WTC11 (cell line): Measurements from ENCODE around the gene DNMT3A.

Source experiments
- CREB1 ChIP-seq: sonication (generic); formaldehyde crosslinking; IDR thresholded peaks from 2 replicates; pipeline ENCODE4 v1.8.0; 2023; ENCODE audit warnings: mild to moderate bottlenecking, missing genetic modification reagents
- ETV6 ChIP-seq: sonication (generic); formaldehyde crosslinking; IDR thresholded peaks from 2 replicates; pipeline ENCODE4 v1.8.1; 2022; ENCODE audit warnings: mild to moderate bottlenecking, missing genetic modification reagents
- GRHL2 ChIP-seq: fragments of 250-450 bp; sonication (Bioruptor Pico); IDR thresholded peaks from 2 replicates; pipeline ENCODE4 v1.8.0; 2022; ENCODE audit warnings: mild to moderate bottlenecking, moderate library complexity; ENCODE audit not compliant: insufficient replicate concordance, severe bottlenecking
- KAT7 ChIP-seq: sonication (generic); formaldehyde crosslinking; IDR thresholded peaks from 2 replicates; pipeline ENCODE4 v1.8.1; 2023; ENCODE audit warnings: missing genetic modification reagents, mild to moderate bottlenecking, borderline replicate concordance
- NR1H2 ChIP-seq: sonication (generic); formaldehyde crosslinking; IDR thresholded peaks from 2 replicates; pipeline ENCODE4 v1.9.0; 2021; ENCODE audit warnings: mild to moderate bottlenecking, moderate library complexity, missing genetic modification reagents
- NR2C2 ChIP-seq: sonication (generic); formaldehyde crosslinking; IDR thresholded peaks from 2 replicates; pipeline ENCODE4 v1.8.0; 2022; ENCODE audit warnings: mild to moderate bottlenecking, missing genetic modification reagents
- SP1 ChIP-seq: sonication (generic); formaldehyde crosslinking; conservative IDR thresholded peaks from 2 replicates; pipeline ENCODE4 v1.8.1; 2022; ENCODE audit warnings: missing genetic modification reagents
- TP53 ChIP-seq: sonication (generic); formaldehyde crosslinking; IDR thresholded peaks from 2 replicates; pipeline ENCODE4 v1.8.1; 2023; ENCODE audit warnings: mild to moderate bottlenecking, missing genetic modification reagents
- TF ChIP-seq, protein P1 (sequence below): sonication (generic); formaldehyde crosslinking; conservative IDR thresholded peaks from 2 replicates; pipeline ENCODE4 v1.8.1; 2022; ENCODE audit warnings: mild to moderate bottlenecking, missing genetic modification reagents
- TF ChIP-seq, protein P2 (sequence below): fragments of 200-600 bp; IDR thresholded peaks from 2 replicates; pipeline ENCODE4 v1.8.0; 2022; ENCODE audit warnings: antibody characterized with exemption
- TF ChIP-seq, protein P3 (sequence below): sonication (generic); formaldehyde crosslinking; IDR thresholded peaks from 2 replicates; pipeline ENCODE4 v1.8.1; 2022; ENCODE audit warnings: mild to moderate bottlenecking, moderate library complexity, missing genetic modification reagents
- TF ChIP-seq, protein P4 (sequence below): sonication (generic); formaldehyde crosslinking; IDR thresholded peaks from 2 replicates; pipeline ENCODE4 v1.8.0; 2022; ENCODE audit warnings: mild to moderate bottlenecking, missing genetic modification reagents

DNA sequence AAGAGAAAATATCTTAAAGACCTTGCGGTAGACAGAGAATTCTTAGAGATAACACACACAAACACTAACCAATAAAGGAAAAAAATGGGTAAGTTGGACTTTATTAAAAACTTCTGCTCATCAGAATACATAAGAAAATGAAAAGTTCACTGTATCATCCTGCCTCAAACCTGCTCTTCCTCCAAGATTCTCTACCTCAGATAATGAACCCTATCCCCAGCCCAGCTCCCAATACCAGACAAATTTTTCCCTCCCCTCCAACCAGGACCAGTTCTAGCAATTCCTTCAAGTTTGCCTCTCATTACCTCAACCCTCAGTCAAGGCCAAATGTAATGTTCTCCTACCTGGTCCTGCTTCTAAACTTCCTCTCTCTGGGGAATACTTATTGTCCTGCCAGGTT is 79.4 kb downstream of the DNMT3A start:
- TF ChIP-seq NR1H2 (CRISPR knock-in tag) (no peak), NR2C2 (CRISPR knock-in tag) (no peak), TP53 (CRISPR knock-in tag) (no peak), ETV6 (CRISPR knock-in tag) (no peak), GRHL2 (CRISPR knock-in tag) (no peak), CREB1 (CRISPR knock-in tag) (no peak), KAT7 (CRISPR knock-in tag) (no peak), SP1 (CRISPR knock-in tag) (no peak)
- TF ChIP-seq, protein P1, sequence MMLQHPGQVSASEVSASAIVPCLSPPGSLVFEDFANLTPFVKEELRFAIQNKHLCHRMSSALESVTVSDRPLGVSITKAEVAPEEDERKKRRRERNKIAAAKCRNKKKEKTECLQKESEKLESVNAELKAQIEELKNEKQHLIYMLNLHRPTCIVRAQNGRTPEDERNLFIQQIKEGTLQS: no peak
- TF ChIP-seq, protein P2, sequence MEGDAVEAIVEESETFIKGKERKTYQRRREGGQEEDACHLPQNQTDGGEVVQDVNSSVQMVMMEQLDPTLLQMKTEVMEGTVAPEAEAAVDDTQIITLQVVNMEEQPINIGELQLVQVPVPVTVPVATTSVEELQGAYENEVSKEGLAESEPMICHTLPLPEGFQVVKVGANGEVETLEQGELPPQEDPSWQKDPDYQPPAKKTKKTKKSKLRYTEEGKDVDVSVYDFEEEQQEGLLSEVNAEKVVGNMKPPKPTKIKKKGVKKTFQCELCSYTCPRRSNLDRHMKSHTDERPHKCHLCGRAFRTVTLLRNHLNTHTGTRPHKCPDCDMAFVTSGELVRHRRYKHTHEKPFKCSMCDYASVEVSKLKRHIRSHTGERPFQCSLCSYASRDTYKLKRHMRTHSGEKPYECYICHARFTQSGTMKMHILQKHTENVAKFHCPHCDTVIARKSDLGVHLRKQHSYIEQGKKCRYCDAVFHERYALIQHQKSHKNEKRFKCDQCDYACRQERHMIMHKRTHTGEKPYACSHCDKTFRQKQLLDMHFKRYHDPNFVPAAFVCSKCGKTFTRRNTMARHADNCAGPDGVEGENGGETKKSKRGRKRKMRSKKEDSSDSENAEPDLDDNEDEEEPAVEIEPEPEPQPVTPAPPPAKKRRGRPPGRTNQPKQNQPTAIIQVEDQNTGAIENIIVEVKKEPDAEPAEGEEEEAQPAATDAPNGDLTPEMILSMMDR: no peak
- TF ChIP-seq, protein P3, sequence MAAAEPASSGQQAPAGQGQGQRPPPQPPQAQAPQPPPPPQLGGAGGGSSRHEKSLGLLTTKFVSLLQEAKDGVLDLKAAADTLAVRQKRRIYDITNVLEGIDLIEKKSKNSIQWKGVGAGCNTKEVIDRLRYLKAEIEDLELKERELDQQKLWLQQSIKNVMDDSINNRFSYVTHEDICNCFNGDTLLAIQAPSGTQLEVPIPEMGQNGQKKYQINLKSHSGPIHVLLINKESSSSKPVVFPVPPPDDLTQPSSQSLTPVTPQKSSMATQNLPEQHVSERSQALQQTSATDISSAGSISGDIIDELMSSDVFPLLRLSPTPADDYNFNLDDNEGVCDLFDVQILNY: no peak
- TF ChIP-seq, protein P4, sequence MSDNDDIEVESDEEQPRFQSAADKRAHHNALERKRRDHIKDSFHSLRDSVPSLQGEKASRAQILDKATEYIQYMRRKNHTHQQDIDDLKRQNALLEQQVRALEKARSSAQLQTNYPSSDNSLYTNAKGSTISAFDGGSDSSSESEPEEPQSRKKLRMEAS: no peak
